WTC11 (cell line): ENCODE results near the gene MTF1. TPM values are rescaled to one million over a fixed set of nuclear protein-coding genes. Genes with fewer than 3 reads are reported as not detected.

ENCODE experiments used
- ATAC-seq: fragments of 200-7000 bp; cut with Tn5 transposase; 2 replicates; pipeline ENCODE4 v1.10.0; 2021; ENCODE audit warnings: mild to moderate bottlenecking, moderate library complexity
- CTCF ChIA-PET: fragments of 300-600 bp; sonication (Branson Sonifier 250); formaldehyde crosslinking; loops from one replicate; lab custom pipeline; 2021; ENCODE audit warnings: antibody characterized with exemption; lab: Charles Lee
- POLR2A ChIA-PET: fragments of 350-600 bp; sonication (Branson Sonifier 250); formaldehyde crosslinking; loops from one replicate; lab custom pipeline; 2021; ENCODE audit warnings: antibody characterized with exemption; lab: Charles Lee
- DNase-seq: peaks from one replicate; pipeline ENCODE4 v3.0.0; 2021; ENCODE audit warnings: low spot score
- H3K27ac Mint-ChIP-seq: 2 replicates; pipeline ENCODE4 v1.8.0; 2021; ENCODE audit warnings: mixed read lengths
- H3K27me3 Mint-ChIP-seq: 2 replicates; pipeline ENCODE4 v1.8.0; 2021; ENCODE audit warnings: low read depth, mild to moderate bottlenecking, moderate library complexity, mixed read lengths
- H3K36me3 Mint-ChIP-seq: 2 replicates; pipeline ENCODE4 v1.8.0; 2021; ENCODE audit warnings: mixed read lengths
- H3K4me1 Mint-ChIP-seq: 2 replicates; pipeline ENCODE4 v1.8.0; 2022; ENCODE audit warnings: mixed read lengths
- H3K4me3 Mint-ChIP-seq: 2 replicates; pipeline ENCODE4 v1.8.0; 2021; ENCODE audit warnings: mild to moderate bottlenecking, moderate library complexity, mixed read lengths
- H3K9me3 Mint-ChIP-seq: 2 replicates; pipeline ENCODE4 v1.8.0; 2021; ENCODE audit warnings: mixed read lengths
- CREB1 ChIP-seq: sonication (generic); formaldehyde crosslinking; IDR thresholded peaks from 2 replicates; pipeline ENCODE4 v1.8.0; 2023; ENCODE audit warnings: mild to moderate bottlenecking, missing genetic modification reagents
- CREM ChIP-seq: sonication (generic); formaldehyde crosslinking; IDR thresholded peaks from 2 replicates; pipeline ENCODE4 v1.8.1; 2022; ENCODE audit warnings: mild to moderate bottlenecking, missing genetic modification reagents, moderate library complexity
- ETV6 ChIP-seq: sonication (generic); formaldehyde crosslinking; IDR thresholded peaks from 2 replicates; pipeline ENCODE4 v1.8.1; 2022; ENCODE audit warnings: mild to moderate bottlenecking, missing genetic modification reagents
- FOXP1 ChIP-seq: sonication (generic); formaldehyde crosslinking; IDR thresholded peaks from 2 replicates; pipeline ENCODE4 v1.8.0; 2022; ENCODE audit warnings: missing genetic modification reagents, mild to moderate bottlenecking, moderate library complexity, borderline replicate concordance
- IRF2 ChIP-seq: sonication (generic); formaldehyde crosslinking; IDR thresholded peaks from 2 replicates; pipeline ENCODE4 v1.8.0; 2022; ENCODE audit warnings: low read depth, missing genetic modification reagents, borderline replicate concordance
- JUN ChIP-seq: sonication (generic); formaldehyde crosslinking; IDR thresholded peaks from 2 replicates; pipeline ENCODE4 v1.8.0; 2023; ENCODE audit warnings: mild to moderate bottlenecking, missing genetic modification reagents
- NFATC4 ChIP-seq: fragments of 250-450 bp; sonication (Bioruptor Pico); IDR thresholded peaks from 2 replicates; pipeline ENCODE4 v1.9.0; 2021; ENCODE audit warnings: mild to moderate bottlenecking
- NFE2L1 ChIP-seq: sonication (generic); formaldehyde crosslinking; IDR thresholded peaks from 2 replicates; pipeline ENCODE4 v1.8.1; 2023; ENCODE audit warnings: missing genetic modification reagents
- NR1H2 ChIP-seq: sonication (generic); formaldehyde crosslinking; IDR thresholded peaks from 2 replicates; pipeline ENCODE4 v1.9.0; 2021; ENCODE audit warnings: mild to moderate bottlenecking, moderate library complexity, missing genetic modification reagents
- NR2C2 ChIP-seq: sonication (generic); formaldehyde crosslinking; IDR thresholded peaks from 2 replicates; pipeline ENCODE4 v1.8.0; 2022; ENCODE audit warnings: mild to moderate bottlenecking, missing genetic modification reagents
- PREB ChIP-seq: sonication (generic); formaldehyde crosslinking; IDR thresholded peaks from 2 replicates; pipeline ENCODE4 v1.8.1; 2022; ENCODE audit warnings: mild to moderate bottlenecking, missing genetic modification reagents, moderate library complexity, borderline replicate concordance
- RELA ChIP-seq: sonication (generic); formaldehyde crosslinking; IDR thresholded peaks from 2 replicates; pipeline ENCODE4 v1.8.1; 2022; ENCODE audit warnings: missing genetic modification reagents, mild to moderate bottlenecking, borderline replicate concordance
- SP1 ChIP-seq: sonication (generic); formaldehyde crosslinking; conservative IDR thresholded peaks from 2 replicates; pipeline ENCODE4 v1.8.1; 2022; ENCODE audit warnings: missing genetic modification reagents
- TCF7 ChIP-seq: sonication (generic); formaldehyde crosslinking; IDR thresholded peaks from 2 replicates; pipeline ENCODE4 v1.8.0; 2022; ENCODE audit warnings: mild to moderate bottlenecking, low read depth, missing genetic modification reagents, moderate library complexity
- TEAD4 ChIP-seq: sonication (generic); formaldehyde crosslinking; IDR thresholded peaks from 2 replicates; pipeline ENCODE4 v1.8.0; 2022; ENCODE audit warnings: mild to moderate bottlenecking, missing genetic modification reagents
- ZNF121 ChIP-seq: sonication (generic); formaldehyde crosslinking; IDR thresholded peaks from 2 replicates; pipeline ENCODE4 v1.8.0; 2023; ENCODE audit warnings: missing genetic modification reagents
- ZNF138 ChIP-seq: sonication (generic); formaldehyde crosslinking; conservative IDR thresholded peaks from 2 replicates; pipeline ENCODE4 v1.8.1; 2022; ENCODE audit warnings: mild to moderate bottlenecking, moderate library complexity, missing genetic modification reagents
- ZNF219 ChIP-seq: sonication (generic); formaldehyde crosslinking; IDR thresholded peaks from 2 replicates; pipeline ENCODE4 v1.8.0; 2023; ENCODE audit warnings: missing genetic modification reagents, mild to moderate bottlenecking, borderline replicate concordance
- ZNF232 ChIP-seq: sonication (generic); formaldehyde crosslinking; IDR thresholded peaks from 2 replicates; pipeline ENCODE4 v1.8.0; 2022; ENCODE audit warnings: mild to moderate bottlenecking, missing genetic modification reagents
- ZNF263 ChIP-seq: sonication (generic); formaldehyde crosslinking; IDR thresholded peaks from 2 replicates; pipeline ENCODE4 v1.8.1; 2022; ENCODE audit warnings: low read depth, mild to moderate bottlenecking, moderate library complexity, missing genetic modification reagents
- total RNA-seq: library from RNA; stranded (reverse); gene quantifications from 3 replicates; pipeline ENCODE4 v1.2.3, GENCODE V29; 2021
- TF ChIP-seq, protein P1 (sequence below): sonication (generic); formaldehyde crosslinking; IDR thresholded peaks from 2 replicates; pipeline ENCODE4 v1.8.0; 2023; ENCODE audit warnings: mild to moderate bottlenecking, missing genetic modification reagents
- TF ChIP-seq, protein P2 (sequence below): fragments of 200-600 bp; IDR thresholded peaks from 2 replicates; pipeline ENCODE4 v1.8.0; 2022; ENCODE audit warnings: antibody characterized with exemption
- TF ChIP-seq, protein P3 (sequence below): fragments of 250-450 bp; sonication (Bioruptor Pico); IDR thresholded peaks from 2 replicates; pipeline ENCODE4 v1.9.0; 2021; ENCODE audit warnings: mild to moderate bottlenecking
- TF ChIP-seq, protein P4 (sequence below): fragments of 250-450 bp; sonication (Bioruptor Pico); IDR thresholded peaks from 2 replicates; pipeline ENCODE4 v1.9.0; 2021; ENCODE audit warnings: mild to moderate bottlenecking

MTF1 gene
- total RNA-seq, 1 experiment from 2014 or later = 12.2 TPM

- Mint-ChIP-seq H3K27ac (no peak overlapping the region), H3K9me3 (no peaks in the 10 kb centered on the region), H3K36me3 (peaks cover 5% of the 10 kb centered on the region), H3K4me3 (no peak overlapping the region), H3K27me3 (no peaks in the 10 kb centered on the region), H3K4me1 (no peaks in the 10 kb centered on the region)
- DNase-seq (no peak), ATAC-seq (no peak)
- POLR2A ChIA-PET = interaction anchor here (0.6 to 1.0 kb wide), 3 partner anchors 43 to 617 kb away, joined by 3 to 4 read pairs (median 4); partner anchors contain the start of genes C1orf122 and YRDC
- TF ChIP-seq TEAD4 (no peak), NFATC4 (CRISPR knock-in tag) (no peak), NFE2L1 (CRISPR knock-in tag) (no peak), TCF7 (CRISPR knock-in tag) (no peak), ZNF263 (CRISPR knock-in tag) (no peak), RELA (CRISPR knock-in tag) (no peak), ZNF138 (CRISPR knock-in tag) (no peak), CREM (CRISPR knock-in tag) (no peak), SP1 (CRISPR knock-in tag) (no peak)
- TF ChIP-seq, protein P1, sequence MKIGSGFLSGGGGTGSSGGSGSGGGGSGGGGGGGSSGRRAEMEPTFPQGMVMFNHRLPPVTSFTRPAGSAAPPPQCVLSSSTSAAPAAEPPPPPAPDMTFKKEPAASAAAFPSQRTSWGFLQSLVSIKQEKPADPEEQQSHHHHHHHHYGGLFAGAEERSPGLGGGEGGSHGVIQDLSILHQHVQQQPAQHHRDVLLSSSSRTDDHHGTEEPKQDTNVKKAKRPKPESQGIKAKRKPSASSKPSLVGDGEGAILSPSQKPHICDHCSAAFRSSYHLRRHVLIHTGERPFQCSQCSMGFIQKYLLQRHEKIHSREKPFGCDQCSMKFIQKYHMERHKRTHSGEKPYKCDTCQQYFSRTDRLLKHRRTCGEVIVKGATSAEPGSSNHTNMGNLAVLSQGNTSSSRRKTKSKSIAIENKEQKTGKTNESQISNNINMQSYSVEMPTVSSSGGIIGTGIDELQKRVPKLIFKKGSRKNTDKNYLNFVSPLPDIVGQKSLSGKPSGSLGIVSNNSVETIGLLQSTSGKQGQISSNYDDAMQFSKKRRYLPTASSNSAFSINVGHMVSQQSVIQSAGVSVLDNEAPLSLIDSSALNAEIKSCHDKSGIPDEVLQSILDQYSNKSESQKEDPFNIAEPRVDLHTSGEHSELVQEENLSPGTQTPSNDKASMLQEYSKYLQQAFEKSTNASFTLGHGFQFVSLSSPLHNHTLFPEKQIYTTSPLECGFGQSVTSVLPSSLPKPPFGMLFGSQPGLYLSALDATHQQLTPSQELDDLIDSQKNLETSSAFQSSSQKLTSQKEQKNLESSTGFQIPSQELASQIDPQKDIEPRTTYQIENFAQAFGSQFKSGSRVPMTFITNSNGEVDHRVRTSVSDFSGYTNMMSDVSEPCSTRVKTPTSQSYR (CRISPR knock-in tag) = no peak
- TF ChIP-seq, protein P2, sequence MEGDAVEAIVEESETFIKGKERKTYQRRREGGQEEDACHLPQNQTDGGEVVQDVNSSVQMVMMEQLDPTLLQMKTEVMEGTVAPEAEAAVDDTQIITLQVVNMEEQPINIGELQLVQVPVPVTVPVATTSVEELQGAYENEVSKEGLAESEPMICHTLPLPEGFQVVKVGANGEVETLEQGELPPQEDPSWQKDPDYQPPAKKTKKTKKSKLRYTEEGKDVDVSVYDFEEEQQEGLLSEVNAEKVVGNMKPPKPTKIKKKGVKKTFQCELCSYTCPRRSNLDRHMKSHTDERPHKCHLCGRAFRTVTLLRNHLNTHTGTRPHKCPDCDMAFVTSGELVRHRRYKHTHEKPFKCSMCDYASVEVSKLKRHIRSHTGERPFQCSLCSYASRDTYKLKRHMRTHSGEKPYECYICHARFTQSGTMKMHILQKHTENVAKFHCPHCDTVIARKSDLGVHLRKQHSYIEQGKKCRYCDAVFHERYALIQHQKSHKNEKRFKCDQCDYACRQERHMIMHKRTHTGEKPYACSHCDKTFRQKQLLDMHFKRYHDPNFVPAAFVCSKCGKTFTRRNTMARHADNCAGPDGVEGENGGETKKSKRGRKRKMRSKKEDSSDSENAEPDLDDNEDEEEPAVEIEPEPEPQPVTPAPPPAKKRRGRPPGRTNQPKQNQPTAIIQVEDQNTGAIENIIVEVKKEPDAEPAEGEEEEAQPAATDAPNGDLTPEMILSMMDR = no peak
- TF ChIP-seq, protein P3, sequence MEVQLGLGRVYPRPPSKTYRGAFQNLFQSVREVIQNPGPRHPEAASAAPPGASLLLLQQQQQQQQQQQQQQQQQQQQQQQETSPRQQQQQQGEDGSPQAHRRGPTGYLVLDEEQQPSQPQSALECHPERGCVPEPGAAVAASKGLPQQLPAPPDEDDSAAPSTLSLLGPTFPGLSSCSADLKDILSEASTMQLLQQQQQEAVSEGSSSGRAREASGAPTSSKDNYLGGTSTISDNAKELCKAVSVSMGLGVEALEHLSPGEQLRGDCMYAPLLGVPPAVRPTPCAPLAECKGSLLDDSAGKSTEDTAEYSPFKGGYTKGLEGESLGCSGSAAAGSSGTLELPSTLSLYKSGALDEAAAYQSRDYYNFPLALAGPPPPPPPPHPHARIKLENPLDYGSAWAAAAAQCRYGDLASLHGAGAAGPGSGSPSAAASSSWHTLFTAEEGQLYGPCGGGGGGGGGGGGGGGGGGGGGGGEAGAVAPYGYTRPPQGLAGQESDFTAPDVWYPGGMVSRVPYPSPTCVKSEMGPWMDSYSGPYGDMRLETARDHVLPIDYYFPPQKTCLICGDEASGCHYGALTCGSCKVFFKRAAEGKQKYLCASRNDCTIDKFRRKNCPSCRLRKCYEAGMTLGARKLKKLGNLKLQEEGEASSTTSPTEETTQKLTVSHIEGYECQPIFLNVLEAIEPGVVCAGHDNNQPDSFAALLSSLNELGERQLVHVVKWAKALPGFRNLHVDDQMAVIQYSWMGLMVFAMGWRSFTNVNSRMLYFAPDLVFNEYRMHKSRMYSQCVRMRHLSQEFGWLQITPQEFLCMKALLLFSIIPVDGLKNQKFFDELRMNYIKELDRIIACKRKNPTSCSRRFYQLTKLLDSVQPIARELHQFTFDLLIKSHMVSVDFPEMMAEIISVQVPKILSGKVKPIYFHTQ = no peak
- TF ChIP-seq, protein P4, sequence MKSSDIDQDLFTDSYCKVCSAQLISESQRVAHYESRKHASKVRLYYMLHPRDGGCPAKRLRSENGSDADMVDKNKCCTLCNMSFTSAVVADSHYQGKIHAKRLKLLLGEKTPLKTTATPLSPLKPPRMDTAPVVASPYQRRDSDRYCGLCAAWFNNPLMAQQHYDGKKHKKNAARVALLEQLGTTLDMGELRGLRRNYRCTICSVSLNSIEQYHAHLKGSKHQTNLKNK (CRISPR knock-in tag) = no peak
- CTCF ChIA-PET = interaction anchor here (0.7 to 4.6 kb wide), 2 partner anchors 9 to 11 kb away, joined by 6 to 26 read pairs; partner anchors contain the start of gene MTF1
Measured at GRCh38 chr1:37850352-37850955, 8.9 kb downstream of the MTF1 start.

- CTCF ChIA-PET = interaction anchor here (4.6 kb wide), 1 partner anchor 10 kb away, joined by 26 read pairs; the partner anchor contains the start of gene MTF1
- H3K4me3 Mint-ChIP-seq = no peak overlapping the region
- H3K36me3 Mint-ChIP-seq = no peaks in the 10 kb centered on the region
- POLR2A ChIA-PET = no interaction called here
- no peak for DNase-seq
- no peak overlapping the region for H3K27ac Mint-ChIP-seq
- no peaks in the 10 kb centered on the region for H3K27me3 Mint-ChIP-seq
- no peak for ATAC-seq
- TF ChIP-seq IRF2 (CRISPR knock-in tag) = no peak
- TF ChIP-seq ETV6 (CRISPR knock-in tag) = no peak
- no peak for TF ChIP-seq JUN
- TF ChIP-seq ZNF121 (CRISPR knock-in tag) = no peak
- TF ChIP-seq TCF7 (CRISPR knock-in tag) = no peak
- no peak for TF ChIP-seq ZNF232 (CRISPR knock-in tag)
- no peak for TF ChIP-seq PREB (CRISPR knock-in tag)
- TF ChIP-seq NFE2L1 (CRISPR knock-in tag) = no peak
- no peak for TF ChIP-seq FOXP1 (CRISPR knock-in tag)
- no peak for TF ChIP-seq CREB1
- no peak for TF ChIP-seq NR1H2
- no peak for TF ChIP-seq ZNF219 (CRISPR knock-in tag)
- no peak for TF ChIP-seq NR2C2 (CRISPR knock-in tag)
- no peaks in the 10 kb centered on the region for H3K4me1 Mint-ChIP-seq
- H3K9me3 Mint-ChIP-seq = no peaks in the 10 kb centered on the region
Measured at GRCh38 chr1:37849480-37849879, 9.9 kb downstream of the MTF1 start.
